HG02870 (cell line): Measurements from ENCODE around the gene LCTL.
"Not testable (repeated sequence)": the region's sequence is repeated elsewhere in the genome, so short reads cannot be mapped to it uniquely, and the experiment has no call there.

Source experiments
- ATAC-seq: cut with Tn5 transposase; IDR thresholded peaks from one replicate; pipeline ENCODE4 v1.9.1; 2021; ENCODE audit warnings: mild to moderate bottlenecking, moderate library complexity; ENCODE audit not compliant: unreplicated experiment

The LCTL gene

DNA sequence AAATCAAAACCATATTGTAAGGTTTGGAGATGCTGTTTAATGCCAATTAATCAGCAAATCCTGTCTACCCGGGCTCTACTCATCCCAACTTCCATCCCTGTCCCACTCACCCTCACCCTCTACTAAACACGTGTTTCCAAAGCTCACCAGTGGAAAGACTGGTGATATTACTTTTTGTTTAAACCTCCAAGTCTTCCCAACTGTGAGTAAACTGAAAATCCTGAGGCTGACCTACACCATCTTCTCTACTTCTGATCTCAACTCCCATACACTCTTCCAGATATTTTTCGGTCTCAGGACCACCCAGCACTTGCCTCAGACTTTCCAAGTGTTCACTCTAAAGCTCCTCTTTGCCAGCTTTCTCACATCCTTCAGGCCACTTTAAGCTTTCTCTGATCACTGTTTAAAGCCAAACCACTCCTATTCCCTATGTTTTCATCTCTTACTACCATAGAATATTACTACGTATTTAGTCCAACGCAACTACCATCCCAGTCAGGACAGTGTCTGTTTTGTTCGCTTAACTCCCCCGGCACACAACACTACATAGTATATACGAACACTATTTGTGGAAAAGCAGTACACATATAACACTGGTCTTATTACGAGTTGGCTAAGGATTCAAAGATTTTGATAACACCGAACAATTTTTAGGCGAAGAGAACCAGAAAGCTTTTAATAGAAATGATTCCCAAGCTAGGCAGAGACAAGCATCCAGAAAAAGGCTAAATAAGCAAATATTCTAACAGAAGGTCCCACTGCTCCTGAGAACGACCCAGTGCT is 61.8 kb downstream of the LCTL start:
- ATAC-seq: no peak

DNA sequence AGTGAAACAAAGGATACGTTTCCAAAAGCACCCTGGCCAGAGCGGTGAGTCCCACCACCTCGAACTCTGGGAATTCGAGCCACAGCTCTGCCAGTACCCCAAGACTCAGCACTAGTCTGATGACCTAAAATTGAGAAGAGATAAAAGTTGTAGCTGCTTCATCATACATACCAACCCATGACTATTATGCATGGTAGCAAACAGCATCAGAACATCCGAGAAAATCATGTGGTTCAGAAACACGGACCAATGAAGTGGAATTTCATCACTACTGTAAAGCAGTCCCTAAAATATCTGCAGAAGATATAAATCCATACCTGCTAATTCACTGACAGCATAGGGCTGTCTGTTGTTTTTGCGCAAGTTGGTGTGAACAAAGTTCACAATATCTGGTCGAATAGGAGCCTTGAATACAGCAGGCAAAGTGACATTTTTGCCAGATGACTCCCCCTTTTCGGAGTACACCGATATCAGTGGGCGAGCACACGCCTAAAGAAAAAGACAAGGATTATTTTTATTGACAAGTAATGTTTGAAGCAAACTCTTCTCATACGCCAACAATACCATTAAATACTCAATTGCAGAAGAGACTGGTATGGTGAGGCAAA is 62.7 kb downstream of the LCTL start:
- not testable (repeated sequence) for ATAC-seq

GRCh38 chr15:66502491-66502890 is 63.3 kb downstream of the LCTL start:
- no peak for ATAC-seq

DNA sequence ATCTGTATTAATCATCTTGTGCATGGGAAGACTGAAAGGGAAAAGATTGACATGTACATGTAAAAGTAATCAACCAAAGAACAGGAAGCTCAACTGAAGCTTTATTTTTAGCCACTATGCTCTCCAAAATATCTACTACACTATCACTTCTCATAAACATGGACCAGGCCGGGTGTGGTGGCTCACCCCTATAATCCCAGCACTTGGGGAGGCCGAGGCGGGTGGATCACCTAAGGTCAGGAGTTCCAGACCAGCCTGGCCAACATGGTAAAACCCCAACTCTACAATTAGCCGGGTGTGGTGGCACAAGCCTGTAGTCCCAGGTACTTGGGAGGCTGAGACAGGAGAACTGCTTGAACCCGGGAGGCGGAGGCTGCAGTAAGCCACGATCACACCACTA is 65.5 kb downstream of the LCTL start:
- ATAC-seq: not testable (repeated sequence)

GRCh38 chr15:66498501-66499386 is 67.1 kb downstream of the LCTL start:
- ATAC-seq: no peak
